Breast epithelium (tissue), 3 donors: Measurements from ENCODE around the gene MAPKAPK2.

ENCODE experiments used
- CTCF ChIP-seq, 3 donors: fragments of 450-650 bp; IDR thresholded peaks; one replicate each; pipeline ENCODE4 v1.5.1; 2016 to 2017; ENCODE audit warnings: antibody characterized with exemption in 3 of 3, mild to moderate bottlenecking in 3 of 3, moderate library complexity in 3 of 3
- POLR2A ChIP-seq: fragments of 450-650 bp; IDR thresholded peaks from one replicate; pipeline ENCODE4 v1.6.1; 2016; ENCODE audit warnings: antibody characterized with exemption, mild to moderate bottlenecking, moderate library complexity
- POLR2AphosphoS5 ChIP-seq, 3 donors: sonication (generic); formaldehyde crosslinking; IDR thresholded peaks; one replicate each; pipeline ENCODE4 v1.6.1; 2017; ENCODE audit warnings: antibody characterized with exemption in 3 of 3

DNA sequence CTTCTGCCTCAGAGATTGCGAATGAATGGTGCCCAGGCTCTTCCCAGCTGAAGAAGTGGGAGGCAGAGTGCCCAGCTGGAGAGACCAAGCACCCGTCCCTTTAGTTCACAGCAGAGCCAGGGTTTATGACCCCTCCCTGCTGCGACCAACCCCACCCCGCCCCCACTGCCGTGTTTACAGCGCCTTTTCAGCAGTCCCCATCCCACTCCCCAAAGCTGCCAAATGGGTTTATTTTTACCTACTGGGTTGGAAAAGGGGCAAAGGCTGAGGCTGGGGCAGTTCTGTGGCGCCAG is 25.8 kb upstream of the MAPKAPK2 start:
- TF ChIP-seq CTCF (IDR thresholded peaks at IDR 0.05) (no peak), POLR2AphosphoS5 (IDR thresholded peaks at IDR 0.05) (no peak), POLR2A (no peak)
